ENCODE results near the gene MYO7B.

The MYO7B gene

DNA sequence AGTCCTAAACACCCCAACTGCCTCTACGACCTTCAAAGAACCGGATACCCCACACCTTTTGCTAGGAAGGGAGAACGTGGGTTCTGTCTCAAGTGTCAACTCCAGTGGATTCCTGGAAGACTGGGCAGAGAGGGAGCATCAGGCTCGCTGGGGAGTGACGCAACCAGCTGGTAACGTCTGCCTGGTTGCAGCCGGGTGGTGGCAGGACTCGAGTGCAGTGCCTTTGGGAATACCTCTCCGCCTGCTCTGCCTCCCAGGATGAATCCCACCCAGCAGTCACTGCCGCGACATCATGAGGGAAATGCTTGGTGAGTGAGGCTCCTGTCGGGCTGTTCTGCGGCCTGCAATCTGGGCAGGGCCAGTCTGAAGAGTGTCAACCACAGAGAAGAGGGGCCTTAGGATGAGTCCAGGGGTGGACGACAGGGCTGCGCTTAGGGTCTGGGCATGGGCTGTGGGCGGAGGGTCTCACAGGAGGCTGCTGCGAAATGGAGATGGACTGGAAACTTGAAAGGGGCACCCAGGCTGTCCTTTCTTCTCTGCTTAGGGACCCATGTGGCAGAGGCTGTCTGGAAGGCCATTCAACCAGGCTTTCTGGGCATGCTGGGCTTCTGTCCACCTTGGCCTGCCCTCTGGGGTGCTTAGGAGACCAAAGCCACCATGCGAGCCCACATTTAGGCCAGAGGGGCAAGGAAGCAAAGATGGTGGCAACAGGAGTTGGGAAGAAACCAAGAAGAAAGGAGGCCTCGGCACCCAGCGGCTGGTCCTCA is 123.3 kb downstream of the MYO7B start:
- no peak for DNase-seq

DNA sequence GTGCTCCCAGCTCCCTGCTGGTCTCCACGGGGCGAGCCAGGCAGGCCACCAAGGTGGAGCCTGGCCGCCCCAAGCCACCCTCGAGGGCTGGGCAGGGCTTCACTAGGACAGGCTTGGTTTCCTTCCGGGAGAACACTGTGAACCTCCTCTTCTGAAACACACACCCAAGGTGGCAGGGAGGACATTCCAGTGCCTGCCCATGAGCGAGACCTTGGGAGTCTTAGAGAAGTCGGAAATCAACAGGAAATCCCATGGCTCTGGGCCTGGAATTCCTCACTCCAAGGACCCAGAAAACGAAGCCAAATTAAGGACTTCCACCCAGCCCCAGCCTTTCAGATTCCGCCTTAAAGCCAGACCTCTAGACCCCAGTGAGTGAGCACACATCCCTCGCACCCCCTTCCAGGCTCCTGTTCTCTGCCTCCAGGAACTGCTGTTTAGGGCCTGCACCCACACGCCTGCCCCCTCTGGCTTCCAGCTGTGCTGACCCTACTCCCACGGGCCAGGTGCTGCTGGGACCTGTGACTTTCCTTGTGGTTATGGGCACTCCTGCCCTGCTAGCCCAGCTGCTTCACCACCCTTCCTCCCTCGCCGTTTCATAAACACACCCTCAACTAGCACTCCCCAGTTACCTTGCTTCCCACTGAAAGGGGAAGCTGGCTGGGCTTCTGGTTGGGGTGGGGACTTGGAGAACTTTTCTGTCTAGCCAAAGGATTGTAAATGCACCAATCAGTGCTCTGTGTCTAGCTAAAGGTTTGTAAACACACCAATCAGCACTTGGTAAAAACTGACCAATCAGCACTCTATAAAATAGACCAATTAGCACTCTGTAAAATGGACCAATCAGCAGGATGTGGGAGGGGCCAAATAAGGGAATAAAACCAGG is 124.2 kb downstream of the MYO7B start:
- DNase-seq = no peak

DNA sequence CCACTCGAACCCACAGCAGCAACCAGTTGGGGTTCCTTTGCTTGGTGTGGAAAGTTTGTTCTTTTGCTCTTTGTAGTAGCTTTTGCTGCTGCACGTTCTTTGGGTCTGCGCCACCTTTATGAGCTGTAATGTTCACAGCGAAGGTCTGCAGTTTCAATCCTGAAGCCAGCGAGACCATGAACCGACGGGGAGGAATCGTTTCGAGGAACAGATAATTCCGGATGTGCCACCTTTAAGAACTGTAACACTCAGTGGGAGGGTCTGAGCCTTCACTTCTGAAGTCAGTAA is 124.8 kb downstream of the MYO7B start:
- DNase-seq = no peak

DNA sequence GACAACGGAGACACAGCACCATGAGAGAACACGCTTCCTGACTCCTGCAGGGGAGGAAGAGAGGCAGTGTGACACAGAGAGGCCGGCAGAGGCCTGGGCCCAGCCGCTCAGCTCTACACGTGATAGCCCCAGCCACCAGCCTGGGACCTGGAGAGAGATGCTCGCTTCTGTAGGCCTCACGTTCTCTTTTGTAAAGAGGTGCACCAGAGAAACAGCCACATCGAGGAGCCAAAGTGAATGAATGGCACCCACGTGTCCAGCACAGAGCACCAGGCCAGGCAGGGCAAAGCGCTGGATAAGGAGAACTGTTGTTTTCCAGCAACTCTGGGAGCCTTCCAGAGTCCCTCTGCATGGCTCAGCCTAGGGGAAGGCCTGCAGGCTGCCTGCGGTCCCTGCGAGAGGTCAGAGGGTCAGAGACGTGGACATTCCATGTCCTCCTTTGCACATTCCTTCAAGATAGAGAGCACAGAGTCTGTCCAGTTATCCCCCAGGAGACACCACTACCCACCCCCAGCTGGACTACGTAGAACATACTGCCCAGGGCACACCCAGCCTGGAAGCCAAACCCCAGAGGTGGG is 125.7 kb downstream of the MYO7B start:
- DNase-seq = peak in 15 of 51 donors; percentile 15 to 67 (median 37)

DNA sequence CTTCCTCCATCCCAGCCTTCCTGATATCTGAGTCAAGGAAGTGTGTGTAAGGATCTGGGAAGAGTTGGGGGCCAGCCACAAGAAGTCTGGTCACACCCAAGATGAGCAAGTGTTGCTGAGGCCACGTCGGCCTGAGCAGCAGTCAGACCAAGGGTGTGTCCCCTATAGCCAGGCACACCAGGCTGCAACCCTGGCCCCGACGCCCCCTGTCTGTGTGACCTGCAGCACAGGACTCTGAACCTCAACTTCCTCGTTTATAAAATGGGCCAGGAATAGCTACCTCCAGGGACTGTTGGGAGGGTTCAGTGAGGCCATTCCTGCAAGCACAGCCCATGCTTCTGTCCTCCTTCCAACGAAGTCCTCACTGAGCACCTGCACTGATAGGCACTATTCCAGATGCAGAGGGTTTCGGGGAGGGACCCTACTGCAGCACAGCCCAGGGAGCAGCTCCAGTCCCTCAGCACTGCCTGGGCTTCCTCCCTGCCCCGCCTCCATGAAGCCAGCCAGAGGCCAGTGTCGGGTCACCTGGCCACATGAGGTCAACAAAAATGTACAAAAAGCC is 126.5 kb downstream of the MYO7B start:
- no peak for DNase-seq

DNA sequence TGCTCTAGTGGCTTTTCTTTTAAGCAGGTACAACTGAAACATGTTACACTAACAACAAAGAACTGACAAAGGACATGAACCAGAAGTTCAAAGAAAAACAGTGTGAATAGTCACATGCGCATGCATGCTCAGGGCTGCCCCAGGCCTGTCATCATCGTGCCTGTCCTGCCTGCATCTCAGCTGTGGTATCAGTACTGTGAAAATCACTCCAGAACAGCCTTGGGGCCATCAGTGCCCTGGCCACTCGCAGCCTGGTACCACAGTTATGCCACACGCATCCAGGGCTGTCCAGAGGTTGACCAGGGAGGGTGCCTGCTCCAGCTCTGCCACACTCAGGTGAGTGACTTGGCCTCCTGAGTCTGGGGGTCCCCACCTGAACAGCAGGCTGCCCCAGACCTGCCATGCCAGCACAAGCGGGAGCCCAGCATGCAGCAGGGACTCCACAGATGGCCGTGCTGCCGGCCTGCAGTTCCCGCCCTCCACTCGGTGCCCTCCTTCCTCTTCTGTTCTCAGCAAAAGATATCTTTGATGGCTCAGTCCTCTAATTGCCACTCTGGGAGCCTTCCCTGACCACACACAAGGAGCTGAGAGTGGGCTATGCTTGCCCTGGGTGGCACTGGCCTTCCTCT is 127.6 kb downstream of the MYO7B start:
- DNase-seq = no peak

DNA sequence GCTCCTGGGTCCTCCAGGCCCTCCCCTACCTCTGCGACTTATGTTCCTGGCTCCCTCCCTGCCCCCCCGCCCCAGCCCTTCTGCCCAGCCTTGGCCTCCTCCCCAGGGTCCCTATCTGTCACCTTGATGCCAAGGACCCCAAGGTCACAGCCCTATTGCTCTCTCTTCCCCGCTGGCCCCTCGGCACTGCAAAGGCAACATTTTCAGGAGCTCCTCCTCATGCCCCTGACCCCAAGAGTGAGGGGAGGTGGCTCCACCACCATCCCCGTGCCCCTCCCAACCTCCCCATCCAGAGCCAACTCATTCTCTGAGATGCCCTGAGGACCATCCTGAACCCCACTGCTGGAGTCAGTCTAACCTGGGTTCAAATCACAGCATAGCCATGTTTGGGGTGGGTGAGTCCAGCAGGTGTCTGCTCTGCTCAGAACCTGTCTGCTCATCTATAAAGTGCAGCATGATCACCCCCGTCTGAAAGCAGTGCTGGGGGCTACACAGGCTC is 128.1 kb downstream of the MYO7B start:
- DNase-seq = no peak

DNA sequence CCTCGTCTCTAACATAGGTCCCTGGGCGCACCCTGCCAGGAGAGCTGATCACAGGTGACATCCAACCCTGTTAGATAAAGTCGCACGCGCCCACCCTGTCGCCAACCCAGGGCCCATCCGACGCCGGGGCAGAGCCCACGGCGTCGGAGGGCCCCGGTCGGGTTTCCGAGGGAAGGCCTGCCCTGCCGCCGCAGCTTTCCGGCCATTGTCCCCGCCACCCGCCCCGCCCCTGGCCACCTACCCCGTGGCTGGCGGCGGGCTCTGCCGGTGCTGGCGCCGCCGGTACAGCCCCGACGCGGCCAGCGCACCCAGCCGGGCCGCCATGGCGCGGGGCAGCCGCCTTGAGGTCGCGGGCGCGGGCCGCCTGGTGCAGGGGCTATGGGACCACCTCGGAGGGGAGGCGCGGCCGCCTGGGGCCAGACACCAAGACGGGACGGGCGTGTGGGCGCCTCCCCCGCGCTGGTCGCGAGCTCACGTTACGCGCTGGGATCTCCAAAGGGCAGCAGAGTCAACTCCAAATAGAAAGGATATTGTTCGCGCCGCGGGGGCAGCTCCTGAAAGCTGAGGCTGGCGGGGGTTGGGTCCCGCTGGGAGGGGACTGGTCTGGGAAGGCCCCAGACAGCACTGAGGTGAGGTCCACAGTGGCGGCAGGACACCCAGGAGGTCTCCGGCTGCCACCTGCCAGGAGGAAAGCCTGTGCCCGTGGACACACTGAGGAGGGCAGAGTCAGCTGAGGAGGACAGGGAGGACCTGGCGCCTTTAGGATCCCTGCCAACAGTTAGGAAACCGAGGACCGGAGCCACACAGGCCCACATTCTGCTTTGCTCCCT is 128.8 kb downstream of the MYO7B start:
- no peak for DNase-seq

DNA sequence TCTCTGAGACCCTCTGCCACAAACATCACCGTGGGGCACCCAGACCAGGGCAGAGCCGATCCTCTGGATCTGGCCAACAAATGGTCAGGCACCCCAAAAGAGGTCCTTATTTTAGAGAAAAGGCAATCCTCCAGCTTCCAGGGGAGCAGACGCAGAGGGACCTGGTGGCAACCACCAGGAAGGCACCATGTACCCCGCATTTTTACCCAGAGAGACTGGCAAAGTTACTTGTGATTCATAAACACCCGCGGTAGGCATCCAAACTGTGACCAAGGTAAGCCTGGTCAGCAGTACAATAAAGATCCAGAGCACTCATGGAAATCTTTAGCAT is 129.4 kb downstream of the MYO7B start:
- no peak for DNase-seq

DNA sequence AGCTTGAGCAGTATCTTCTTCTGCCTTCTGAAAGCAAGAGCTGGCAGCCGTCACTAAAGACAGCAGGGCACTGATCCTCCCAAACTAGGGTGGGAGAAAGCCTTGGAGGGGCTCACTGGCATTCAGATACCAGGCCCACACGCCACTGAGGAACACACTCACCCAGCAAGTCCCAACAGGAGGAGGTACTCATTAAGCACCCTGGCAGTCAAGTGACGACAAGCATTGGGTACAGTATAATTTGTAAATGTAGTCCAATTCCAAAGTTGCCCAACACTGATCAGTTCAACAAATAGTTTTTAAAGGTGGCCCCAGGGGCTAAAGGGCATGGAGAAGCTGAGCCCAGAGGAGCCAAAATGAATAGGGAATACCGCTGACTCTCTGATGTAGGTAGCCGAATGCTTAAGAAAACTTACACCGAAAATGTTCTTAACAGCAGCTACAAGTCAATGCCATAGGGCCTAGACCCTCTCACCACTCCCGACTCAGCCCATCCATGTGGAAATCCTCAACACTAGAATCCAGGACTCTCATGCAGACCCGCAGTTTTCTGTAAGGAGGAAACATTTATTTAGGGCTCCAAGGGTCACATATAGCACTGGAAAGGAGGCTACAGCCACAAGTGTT is 129.9 kb downstream of the MYO7B start:
- no peak for DNase-seq

DNA sequence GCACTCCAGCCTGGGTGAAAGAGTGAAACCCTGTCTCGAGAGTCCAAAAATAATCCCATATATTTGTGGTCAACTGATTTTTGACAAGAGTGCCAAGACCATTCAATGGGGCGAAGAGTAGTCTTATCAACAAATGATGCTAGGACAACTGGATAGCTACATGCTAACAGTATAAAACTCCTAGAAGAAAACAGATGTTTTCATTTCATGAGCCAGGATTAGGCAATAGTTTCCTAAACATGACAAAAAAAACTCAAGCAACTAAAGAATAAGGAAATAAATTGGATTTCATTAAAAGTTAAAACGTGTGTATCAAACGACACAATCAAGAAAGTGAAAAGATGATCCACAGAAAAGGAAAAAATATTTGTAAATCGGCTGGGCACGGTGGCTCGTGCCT is 133.6 kb downstream of the MYO7B start:
- no peak for DNase-seq

DNA sequence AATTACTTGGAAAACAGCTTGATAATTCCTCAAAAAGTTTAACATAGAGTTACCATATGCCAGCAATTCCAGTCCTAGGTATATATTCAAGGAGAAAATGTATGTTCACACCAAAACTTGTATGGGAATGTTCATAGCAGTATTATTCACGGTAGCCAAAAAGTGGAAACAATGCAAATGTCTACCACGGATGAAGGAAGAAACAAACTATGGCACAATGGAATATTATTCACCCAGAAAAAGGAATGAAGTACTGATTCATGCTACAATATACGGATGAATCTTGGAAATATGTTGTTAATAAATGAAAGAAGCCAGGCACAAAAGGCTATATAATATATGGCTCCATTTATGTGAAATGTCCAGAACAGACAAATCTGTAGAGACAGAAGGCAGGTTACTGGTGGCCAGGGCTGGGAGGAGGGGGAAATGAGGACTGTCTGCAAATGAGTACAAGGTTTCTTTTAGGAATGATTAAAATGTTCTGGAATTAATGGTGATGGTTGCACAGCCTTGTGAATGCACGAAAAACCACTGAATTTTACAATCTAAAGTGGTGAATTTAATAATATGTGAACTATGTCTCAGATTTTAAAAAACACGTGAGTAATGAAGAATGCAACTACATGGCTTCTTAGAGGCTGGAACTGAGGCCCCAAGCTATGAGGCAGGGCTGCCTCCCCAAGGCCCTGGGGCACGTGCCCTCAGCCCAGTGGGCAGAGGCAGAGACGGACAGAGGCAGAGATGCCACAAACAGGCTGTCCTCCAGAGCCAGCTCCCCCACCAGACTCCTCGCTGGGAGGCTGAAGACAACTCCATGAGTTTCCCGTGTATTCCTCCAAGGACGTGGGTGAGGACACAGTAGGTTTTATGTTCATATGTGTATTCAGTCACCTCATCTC is 134.8 kb downstream of the MYO7B start:
- no peak for DNase-seq

DNA sequence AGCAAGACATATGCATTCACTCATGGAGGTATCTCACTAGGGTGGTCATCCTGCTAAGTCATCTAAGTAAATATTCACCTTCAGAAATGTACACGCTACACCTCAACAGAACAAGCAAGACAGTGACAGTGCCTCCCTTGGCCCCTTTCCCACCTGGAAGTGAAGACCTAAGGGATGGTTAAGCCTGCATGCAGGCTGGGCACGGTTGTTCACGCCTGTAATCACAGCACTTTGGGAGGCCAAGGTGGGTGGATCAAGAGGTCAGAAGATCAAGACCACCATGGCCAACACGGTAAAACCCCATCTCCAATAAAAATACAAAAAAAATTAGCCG is 135.4 kb downstream of the MYO7B start:
- no peak for DNase-seq

DNA sequence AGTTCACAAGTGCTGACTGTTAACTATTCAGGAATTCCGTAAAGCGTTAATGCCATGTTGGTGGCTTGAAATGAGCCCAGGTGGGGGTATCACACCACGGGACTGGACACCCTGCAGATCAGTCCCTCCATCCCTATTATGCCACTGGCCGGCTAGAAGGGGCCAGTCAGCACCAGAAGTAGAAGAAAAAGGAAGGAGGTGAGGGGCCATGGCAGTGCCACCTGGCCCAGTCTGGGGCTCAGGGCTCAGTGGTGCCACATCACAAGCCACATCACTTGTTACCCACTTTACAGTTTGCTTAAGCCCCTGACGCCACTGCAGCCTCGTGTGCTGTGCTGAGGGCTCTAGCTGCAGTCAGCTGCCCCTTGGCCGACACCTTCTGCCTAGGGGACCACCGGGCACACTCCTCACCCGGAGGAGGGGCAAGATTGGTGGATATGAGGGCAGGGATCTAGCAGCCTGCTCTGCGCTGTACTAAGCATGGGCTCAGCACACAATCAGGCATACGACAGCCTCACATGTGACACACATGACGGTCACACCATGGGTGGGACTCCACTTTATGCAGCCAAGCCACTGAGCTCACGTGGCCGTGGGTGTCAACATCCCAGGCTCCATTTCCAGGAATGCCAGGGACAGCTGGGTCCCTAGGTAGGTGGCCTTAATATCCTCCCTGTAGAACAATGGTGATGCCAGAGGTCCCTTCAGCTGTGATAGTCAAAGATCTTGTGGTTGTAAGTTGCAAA is 136.2 kb downstream of the MYO7B start:
- DNase-seq = no peak

DNA sequence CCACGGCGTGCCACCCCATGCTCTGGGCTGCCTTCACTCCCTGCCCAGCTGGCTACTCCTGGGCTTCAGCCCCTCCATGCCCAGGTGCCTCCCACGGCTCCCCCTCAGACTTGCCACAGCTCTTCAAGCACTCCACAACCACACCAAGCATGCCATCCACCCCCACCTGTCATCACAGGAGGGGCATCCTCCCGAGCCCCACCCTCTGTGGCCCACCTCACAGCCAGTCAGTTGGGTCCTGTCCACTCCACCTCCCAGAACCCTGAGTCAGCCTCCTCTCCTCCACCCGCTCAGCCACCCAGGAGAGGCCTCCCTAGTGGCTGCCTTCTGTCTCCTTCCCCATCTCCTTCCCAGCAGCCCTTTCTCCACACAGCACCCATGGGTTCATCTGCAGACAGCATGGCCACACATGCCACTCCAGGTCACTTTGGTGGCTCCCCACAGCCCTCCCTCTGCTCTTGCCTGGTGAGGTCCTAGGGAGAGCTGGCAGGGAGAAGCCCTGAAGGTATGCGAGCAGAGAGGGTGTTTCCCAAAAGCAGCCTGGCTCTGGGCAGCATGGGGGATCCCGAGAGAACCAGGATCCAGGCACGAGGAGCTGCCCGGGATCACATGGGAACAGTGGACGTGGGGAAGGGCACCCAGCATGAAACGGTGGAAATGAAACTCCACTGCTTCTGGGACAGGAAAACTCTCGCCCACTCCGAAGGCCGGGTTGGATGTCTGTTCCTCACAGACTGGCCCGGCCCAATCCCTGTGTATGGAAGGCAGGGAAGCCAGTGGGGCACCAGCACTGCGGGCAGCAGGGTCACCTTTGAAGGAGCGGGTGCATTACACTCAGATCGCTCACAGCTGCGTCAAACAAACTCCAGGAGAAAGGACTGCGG is 137.1 kb downstream of the MYO7B start:
- no peak for DNase-seq

DNA sequence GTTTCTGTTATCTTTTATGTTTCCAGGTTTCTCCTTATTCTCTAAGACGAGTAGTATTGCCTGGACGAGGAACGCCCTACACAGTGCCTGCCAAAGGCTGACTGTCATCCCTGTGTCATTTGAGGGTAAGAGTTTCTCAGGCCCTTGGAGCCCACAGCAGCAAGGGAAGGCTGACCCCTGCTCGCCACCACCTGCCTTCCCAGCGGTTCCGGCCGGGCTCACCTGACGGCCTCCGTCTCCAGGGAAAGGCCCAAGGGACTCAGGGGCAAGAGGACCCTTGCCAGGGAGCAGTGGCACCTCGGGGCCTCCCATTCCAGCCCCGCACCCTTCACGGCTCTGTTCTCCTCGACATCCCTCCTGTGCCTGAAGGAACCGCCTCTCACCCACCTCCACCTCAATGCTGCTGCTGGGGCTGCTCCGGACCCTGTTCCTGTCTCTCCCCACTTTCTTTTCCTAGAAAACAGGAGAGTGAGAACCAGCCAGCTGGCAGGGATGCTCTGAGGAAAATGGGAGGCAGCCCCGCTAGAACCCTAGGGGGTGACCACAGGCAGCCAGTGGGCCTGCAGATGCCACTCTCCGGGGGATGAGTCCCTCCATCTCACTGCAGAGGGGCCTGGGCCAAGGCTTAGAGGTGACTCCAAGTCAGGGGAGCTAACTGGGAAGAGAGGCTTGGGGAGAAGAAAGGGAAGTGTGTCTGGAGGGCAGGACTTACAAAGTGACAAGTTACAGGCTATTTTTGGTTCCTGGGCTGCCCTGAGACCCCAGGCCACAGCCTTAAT is 138.0 kb downstream of the MYO7B start:
- DNase-seq = no peak
